HepG2 (cell line): ENCODE measurements around the gene SRD5A3. TPM values are rescaled to one million over a fixed set of nuclear protein-coding genes. Genes with fewer than 3 reads are reported as not detected.

Experiments
- ARNT2 ChIP-seq: sonication (generic); formaldehyde crosslinking; IDR thresholded peaks from 2 replicates; pipeline ENCODE4 v1.8.0; 2022; ENCODE audit warnings: mild to moderate bottlenecking, low read depth, missing genetic modification reagents, moderate library complexity
- ASH2L ChIP-seq: fragments of 300-600, 200-600 bp; sonication (generic); IDR thresholded peaks from 2 replicates; pipeline ENCODE4 v1.7.0; 2017; ENCODE audit warnings: low read depth, mild to moderate bottlenecking, moderate library complexity, mixed read lengths, low read length; ENCODE audit not compliant: insufficient read length
- BRD4 ChIP-seq: sonication (generic); formaldehyde crosslinking; IDR thresholded peaks from 2 replicates; pipeline ENCODE4 v1.4.0; 2020; ENCODE audit warnings: missing genetic modification reagents
- CHD4 ChIP-seq: fragments of 200-600 bp; sonication (generic); IDR thresholded peaks from 2 replicates; pipeline ENCODE4 v1.7.0; 2017; ENCODE audit warnings: mild to moderate bottlenecking, low read length, borderline replicate concordance
- DNMT3B ChIP-seq: conservative IDR thresholded peaks from 2 replicates; pipeline ENCODE4 v1.6.1; 2016; ENCODE audit warnings: missing biosample characterization, control low read depth
- FOSL1 ChIP-seq: sonication (generic); formaldehyde crosslinking; IDR thresholded peaks from 2 replicates; pipeline ENCODE4 v1.9.0; 2021; ENCODE audit warnings: missing genetic modification reagents, borderline replicate concordance
- FOXO1 ChIP-seq: sonication (generic); formaldehyde crosslinking; IDR thresholded peaks from 2 replicates; pipeline ENCODE4 v1.4.0; 2020; ENCODE audit warnings: missing genetic modification reagents
- NCOA5 ChIP-seq: sonication (generic); formaldehyde crosslinking; IDR thresholded peaks from 2 replicates; pipeline ENCODE4 v1.4.0; 2020; ENCODE audit warnings: missing genetic modification reagents
- POLR2AphosphoS5 ChIP-seq: IDR thresholded peaks from 2 replicates; pipeline ENCODE4 v1.6.1; 2012; ENCODE audit warnings: low read depth, low read length
- RBFOX2 ChIP-seq: fragments of 200-400 bp; formaldehyde crosslinking; IDR thresholded peaks from 2 replicates; pipeline ENCODE4 v1.6.1; 2017; ENCODE audit warnings: low read depth, mild to moderate bottlenecking, low read length
- RNF2 ChIP-seq: fragments of 450-650 bp; conservative IDR thresholded peaks from 2 replicates; pipeline ENCODE4 v1.6.1; 2016; ENCODE audit warnings: low read depth
- SALL1 ChIP-seq: sonication (generic); formaldehyde crosslinking; IDR thresholded peaks from 2 replicates; pipeline ENCODE4 v1.8.0; 2022; ENCODE audit warnings: mild to moderate bottlenecking, missing genetic modification reagents
- SALL2 ChIP-seq: sonication (generic); formaldehyde crosslinking; IDR thresholded peaks from 2 replicates; pipeline ENCODE4 v1.8.1; 2023; ENCODE audit warnings: mild to moderate bottlenecking, missing genetic modification reagents, inconsistent platforms
- ZNF607 ChIP-seq: sonication (generic); formaldehyde crosslinking; IDR thresholded peaks from 2 replicates; pipeline ENCODE4 v1.5.1; 2020; ENCODE audit warnings: missing genetic modification reagents, mild to moderate bottlenecking, borderline replicate concordance
- ZNF841 ChIP-seq: sonication (generic); formaldehyde crosslinking; IDR thresholded peaks from 2 replicates; pipeline ENCODE4 v1.8.1; 2023; ENCODE audit warnings: missing genetic modification reagents, borderline replicate concordance
- ZSCAN9 ChIP-seq: IDR thresholded peaks from 2 replicates; pipeline ENCODE4 v1.6.1; 2016; ENCODE audit warnings: borderline replicate concordance
- polyA plus RNA-seq, 8 experiments: library from polyadenylated mRNA; depleted of rRNA in 3 of 8; stranded (reverse) in 7 of 8; unstranded in 1 of 8; fragments of >200 nt; fragmentation: Illumina TruSeq in 4 of 8; extraction: Trizol in 4 of 8; gene quantifications; 2 replicates each; pipeline versions ENCODE4 v1.2.1 to v1.2.3, GENCODE V29; 2011 to 2016; ENCODE audit warnings: low read depth in 4 of 8, missing spikeins in 1 of 8, mixed read lengths in 1 of 8; ENCODE audit not compliant: insufficient read depth in 1 of 8
- total RNA-seq, 5 experiments: library from RNA; depleted of rRNA; stranded (reverse); fragments of >200 nt; fragmentation: Illumina TruSeq; extraction: Trizol; gene quantifications; 2 replicates each; pipeline ENCODE4 v1.2.3, GENCODE V29; 2016; ENCODE audit warnings: low read depth in 1 of 5
- TF ChIP-seq, protein P1 (sequence below): sonication (generic); formaldehyde crosslinking; IDR thresholded peaks from 2 replicates; pipeline ENCODE4 v1.5.1; 2020; ENCODE audit warnings: mild to moderate bottlenecking, missing genetic modification reagents, moderate library complexity
- TF ChIP-seq, protein P2 (sequence below): sonication (generic); formaldehyde crosslinking; IDR thresholded peaks from 2 replicates; pipeline ENCODE4 v1.4.0; 2020; ENCODE audit warnings: missing genetic modification reagents, borderline replicate concordance
- TF ChIP-seq, protein P3 (sequence below): IDR thresholded peaks from 2 replicates; pipeline ENCODE4 v1.4.0; 2020; ENCODE audit warnings: mild to moderate bottlenecking, missing genetic modification reagents

The SRD5A3 gene
- total and polyA plus RNA-seq, 2 of the 13 experiments (the other 11 are each of a cell fraction or from before 2014, with no cell fraction given): 12.4 to 18.4 TPM

- TF ChIP-seq FOSL1 (CRISPR knock-in tag) (0 out of 2 replicates have a peak, but pooled peaks have one; percentile 14), BRD4 (no peak), FOXO1 (CRISPR knock-in tag) (no peak), ARNT2 (CRISPR knock-in tag) (no peak), RBFOX2 (no peak), ZNF841 (CRISPR knock-in tag) (no peak), CHD4 (no peak), DNMT3B (CRISPR knock-in tag) (no peak), ZNF607 (no peak), SALL2 (CRISPR knock-in tag) (no peak), SALL1 (CRISPR knock-in tag) (peak; percentile 22; the same call in 1 of the 2 replicates), NCOA5 (no peak), RNF2 (no peak), POLR2AphosphoS5 (no peak), ZSCAN9 (CRISPR knock-in tag) (no peak), ASH2L (no peak)
- TF ChIP-seq, protein P1, sequence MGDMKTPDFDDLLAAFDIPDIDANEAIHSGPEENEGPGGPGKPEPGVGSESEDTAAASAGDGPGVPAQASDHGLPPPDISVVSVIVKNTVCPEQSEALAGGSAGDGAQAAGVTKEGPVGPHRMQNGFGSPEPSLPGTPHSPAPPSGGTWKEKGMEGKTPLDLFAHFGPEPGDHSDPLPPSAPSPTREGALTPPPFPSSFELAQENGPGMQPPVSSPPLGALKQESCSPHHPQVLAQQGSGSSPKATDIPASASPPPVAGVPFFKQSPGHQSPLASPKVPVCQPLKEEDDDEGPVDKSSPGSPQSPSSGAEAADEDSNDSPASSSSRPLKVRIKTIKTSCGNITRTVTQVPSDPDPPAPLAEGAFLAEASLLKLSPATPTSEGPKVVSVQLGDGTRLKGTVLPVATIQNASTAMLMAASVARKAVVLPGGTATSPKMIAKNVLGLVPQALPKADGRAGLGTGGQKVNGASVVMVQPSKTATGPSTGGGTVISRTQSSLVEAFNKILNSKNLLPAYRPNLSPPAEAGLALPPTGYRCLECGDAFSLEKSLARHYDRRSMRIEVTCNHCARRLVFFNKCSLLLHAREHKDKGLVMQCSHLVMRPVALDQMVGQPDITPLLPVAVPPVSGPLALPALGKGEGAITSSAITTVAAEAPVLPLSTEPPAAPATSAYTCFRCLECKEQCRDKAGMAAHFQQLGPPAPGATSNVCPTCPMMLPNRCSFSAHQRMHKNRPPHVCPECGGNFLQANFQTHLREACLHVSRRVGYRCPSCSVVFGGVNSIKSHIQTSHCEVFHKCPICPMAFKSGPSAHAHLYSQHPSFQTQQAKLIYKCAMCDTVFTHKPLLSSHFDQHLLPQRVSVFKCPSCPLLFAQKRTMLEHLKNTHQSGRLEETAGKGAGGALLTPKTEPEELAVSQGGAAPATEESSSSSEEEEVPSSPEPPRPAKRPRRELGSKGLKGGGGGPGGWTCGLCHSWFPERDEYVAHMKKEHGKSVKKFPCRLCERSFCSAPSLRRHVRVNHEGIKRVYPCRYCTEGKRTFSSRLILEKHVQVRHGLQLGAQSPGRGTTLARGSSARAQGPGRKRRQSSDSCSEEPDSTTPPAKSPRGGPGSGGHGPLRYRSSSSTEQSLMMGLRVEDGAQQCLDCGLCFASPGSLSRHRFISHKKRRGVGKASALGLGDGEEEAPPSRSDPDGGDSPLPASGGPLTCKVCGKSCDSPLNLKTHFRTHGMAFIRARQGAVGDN (CRISPR knock-in tag): no peak
- TF ChIP-seq, protein P2, sequence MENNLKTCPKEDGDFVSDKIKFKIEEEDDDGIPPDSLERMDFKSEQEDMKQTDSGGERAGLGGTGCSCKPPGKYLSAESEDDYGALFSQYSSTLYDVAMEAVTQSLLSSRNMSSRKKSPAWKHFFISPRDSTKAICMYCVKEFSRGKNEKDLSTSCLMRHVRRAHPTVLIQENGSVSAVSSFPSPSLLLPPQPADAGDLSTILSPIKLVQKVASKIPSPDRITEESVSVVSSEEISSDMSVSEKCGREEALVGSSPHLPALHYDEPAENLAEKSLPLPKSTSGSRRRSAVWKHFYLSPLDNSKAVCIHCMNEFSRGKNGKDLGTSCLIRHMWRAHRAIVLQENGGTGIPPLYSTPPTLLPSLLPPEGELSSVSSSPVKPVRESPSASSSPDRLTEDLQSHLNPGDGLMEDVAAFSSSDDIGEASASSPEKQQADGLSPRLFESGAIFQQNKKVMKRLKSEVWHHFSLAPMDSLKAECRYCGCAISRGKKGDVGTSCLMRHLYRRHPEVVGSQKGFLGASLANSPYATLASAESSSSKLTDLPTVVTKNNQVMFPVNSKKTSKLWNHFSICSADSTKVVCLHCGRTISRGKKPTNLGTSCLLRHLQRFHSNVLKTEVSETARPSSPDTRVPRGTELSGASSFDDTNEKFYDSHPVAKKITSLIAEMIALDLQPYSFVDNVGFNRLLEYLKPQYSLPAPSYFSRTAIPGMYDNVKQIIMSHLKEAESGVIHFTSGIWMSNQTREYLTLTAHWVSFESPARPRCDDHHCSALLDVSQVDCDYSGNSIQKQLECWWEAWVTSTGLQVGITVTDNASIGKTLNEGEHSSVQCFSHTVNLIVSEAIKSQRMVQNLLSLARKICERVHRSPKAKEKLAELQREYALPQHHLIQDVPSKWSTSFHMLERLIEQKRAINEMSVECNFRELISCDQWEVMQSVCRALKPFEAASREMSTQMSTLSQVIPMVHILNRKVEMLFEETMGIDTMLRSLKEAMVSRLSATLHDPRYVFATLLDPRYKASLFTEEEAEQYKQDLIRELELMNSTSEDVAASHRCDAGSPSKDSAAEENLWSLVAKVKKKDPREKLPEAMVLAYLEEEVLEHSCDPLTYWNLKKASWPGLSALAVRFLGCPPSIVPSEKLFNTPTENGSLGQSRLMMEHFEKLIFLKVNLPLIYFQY (CRISPR knock-in tag): no peak
- TF ChIP-seq, protein P3, sequence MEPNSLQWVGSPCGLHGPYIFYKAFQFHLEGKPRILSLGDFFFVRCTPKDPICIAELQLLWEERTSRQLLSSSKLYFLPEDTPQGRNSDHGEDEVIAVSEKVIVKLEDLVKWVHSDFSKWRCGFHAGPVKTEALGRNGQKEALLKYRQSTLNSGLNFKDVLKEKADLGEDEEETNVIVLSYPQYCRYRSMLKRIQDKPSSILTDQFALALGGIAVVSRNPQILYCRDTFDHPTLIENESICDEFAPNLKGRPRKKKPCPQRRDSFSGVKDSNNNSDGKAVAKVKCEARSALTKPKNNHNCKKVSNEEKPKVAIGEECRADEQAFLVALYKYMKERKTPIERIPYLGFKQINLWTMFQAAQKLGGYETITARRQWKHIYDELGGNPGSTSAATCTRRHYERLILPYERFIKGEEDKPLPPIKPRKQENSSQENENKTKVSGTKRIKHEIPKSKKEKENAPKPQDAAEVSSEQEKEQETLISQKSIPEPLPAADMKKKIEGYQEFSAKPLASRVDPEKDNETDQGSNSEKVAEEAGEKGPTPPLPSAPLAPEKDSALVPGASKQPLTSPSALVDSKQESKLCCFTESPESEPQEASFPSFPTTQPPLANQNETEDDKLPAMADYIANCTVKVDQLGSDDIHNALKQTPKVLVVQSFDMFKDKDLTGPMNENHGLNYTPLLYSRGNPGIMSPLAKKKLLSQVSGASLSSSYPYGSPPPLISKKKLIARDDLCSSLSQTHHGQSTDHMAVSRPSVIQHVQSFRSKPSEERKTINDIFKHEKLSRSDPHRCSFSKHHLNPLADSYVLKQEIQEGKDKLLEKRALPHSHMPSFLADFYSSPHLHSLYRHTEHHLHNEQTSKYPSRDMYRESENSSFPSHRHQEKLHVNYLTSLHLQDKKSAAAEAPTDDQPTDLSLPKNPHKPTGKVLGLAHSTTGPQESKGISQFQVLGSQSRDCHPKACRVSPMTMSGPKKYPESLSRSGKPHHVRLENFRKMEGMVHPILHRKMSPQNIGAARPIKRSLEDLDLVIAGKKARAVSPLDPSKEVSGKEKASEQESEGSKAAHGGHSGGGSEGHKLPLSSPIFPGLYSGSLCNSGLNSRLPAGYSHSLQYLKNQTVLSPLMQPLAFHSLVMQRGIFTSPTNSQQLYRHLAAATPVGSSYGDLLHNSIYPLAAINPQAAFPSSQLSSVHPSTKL (CRISPR knock-in tag): peak; percentile 67
Observed at GRCh38 chr4:55356991-55357461, 11.0 kb downstream of the SRD5A3 start (continued).
